ENCODE measurements around the gene FAM229B.
"Not testable (repeated sequence)": the region's sequence is repeated elsewhere in the genome, so short reads cannot be mapped to it uniquely, and the experiment has no call there.

GRCh38 chr6:112047523-112047922, 39.9 kb upstream of the FAM229B start:
- not testable (repeated sequence) for TF ChIP-seq CTCF (IDR thresholded peaks at IDR 0.05); SMAD3 (CRISPR knock-in tag; IDR thresholded peaks at IDR 0.05; ENCODE audit: borderline replicate concordance); CBFB (CRISPR knock-in tag; IDR thresholded peaks at IDR 0.05; ENCODE audit: low read depth); ZNF219 (CRISPR knock-in tag; IDR thresholded peaks at IDR 0.05; ENCODE audit: borderline replicate concordance); ETV6 (CRISPR knock-in tag; IDR thresholded peaks at IDR 0.05); HMGXB4 (CRISPR knock-in tag; IDR thresholded peaks at IDR 0.05); AFF4 (CRISPR knock-in tag; IDR thresholded peaks at IDR 0.05; ENCODE audit: borderline replicate concordance); ZNF232 (CRISPR knock-in tag; IDR thresholded peaks at IDR 0.05); ZNF263 (CRISPR knock-in tag; IDR thresholded peaks at IDR 0.05; ENCODE audit: low read depth); STAT6 (CRISPR knock-in tag; conservative IDR thresholded peaks at IDR 0.05; ENCODE audit: low read depth); ZNF138 (CRISPR knock-in tag; conservative IDR thresholded peaks at IDR 0.05); NR3C1 (CRISPR knock-in tag; conservative IDR thresholded peaks at IDR 0.05; ENCODE audit: low read depth); TCF7 (CRISPR knock-in tag; IDR thresholded peaks at IDR 0.05; ENCODE audit: low read depth)

Data from WTC11 (cell line).